ENCODE data around the gene DGKI.

GRCh38 chr7:137546671-137547070, 300.1 kb downstream of the DGKI start:
- TF ChIP-seq CTCF (conservative IDR thresholded peaks at IDR 0.05; ENCODE audit: low read length) = no peak
- no peak for TF ChIP-seq EZH2phosphoT487 (IDR thresholded peaks at IDR 0.05; ENCODE audit: borderline replicate concordance, low read depth, low read length)
